Measurements from ENCODE around the gene MET. TPM values are rescaled to one million over a fixed set of nuclear protein-coding genes. Genes with fewer than 3 reads are reported as not detected.

Gene MET
- total RNA-seq, 6 donors from 2014 or later, result 32.4 to 114 (median 82.2) TPM

GRCh38 chr7:116780521-116780920, 108.5 kb downstream of the MET start:
- DNase-seq, result no peak
- H3K4me1 ChIP-seq, result peaks cover 0 to 14% (median 13%) of the 10 kb centered on the region in 4 donors
- peak overlapping the region in 1 of 4 donors; percentile 22 for H3K27ac ChIP-seq
- TF ChIP-seq EP300 (IDR thresholded peaks at IDR 0.05), result no peak
- TF ChIP-seq POLR2A (IDR thresholded peaks at IDR 0.05), result no peak
- no peak for TF ChIP-seq POLR2AphosphoS5 (IDR thresholded peaks at IDR 0.05)
- no peak for TF ChIP-seq CTCF (IDR thresholded peaks at IDR 0.05)
- 60 to 75% methylated on average over 1 of the region's 1 CpG for WGBS, 2 donors
- H3K9me3 ChIP-seq, result no peaks in the 10 kb centered on the region
- peak; percentile 9 to 13 for ATAC-seq (ENCODE audit: low FRiP score in 2 of 2)
- no peaks in the 10 kb centered on the region for H3K36me3 ChIP-seq
- H3K27me3 ChIP-seq, result no peaks in the 10 kb centered on the region
- no peak overlapping the region for H3K4me3 ChIP-seq

GRCh38 chr7:116780966-116781365, 109.0 kb downstream of the MET start:
- Histone ChIP-seq H3K4me1 (peaks cover 0 to 14% (median 12%) of the 10 kb centered on the region in 4 donors), H3K4me3 (no peak overlapping the region), H3K9me3 (no peaks in the 10 kb centered on the region), H3K36me3 (no peaks in the 10 kb centered on the region), H3K27ac (peak overlapping the region in 1 of 4 donors; percentile 22), H3K27me3 (no peaks in the 10 kb centered on the region)
- WGBS, 2 donors, result 38 to 71% methylated on average over 1 of the region's 1 CpG
- no peak for TF ChIP-seq POLR2A (IDR thresholded peaks at IDR 0.05)
- ATAC-seq (ENCODE audit: low FRiP score in 2 of 2) (peak; percentile 45 to 79), DNase-seq (peak in 1 of 2 donors; percentile 75)

GRCh38 chr7:116781584-116781983, 109.6 kb downstream of the MET start:
- Histone ChIP-seq H3K4me1 (peaks cover 0 to 14% (median 12%) of the 10 kb centered on the region in 4 donors), H3K27ac (no peak overlapping the region), H3K36me3 (no peaks in the 10 kb centered on the region), H3K4me3 (no peak overlapping the region), H3K9me3 (no peaks in the 10 kb centered on the region), H3K27me3 (no peaks in the 10 kb centered on the region)
- TF ChIP-seq POLR2AphosphoS5 (IDR thresholded peaks at IDR 0.05), result no peak
- TF ChIP-seq POLR2A (IDR thresholded peaks at IDR 0.05), result no peak
- TF ChIP-seq EP300 (IDR thresholded peaks at IDR 0.05), result no peak
- no peak for TF ChIP-seq CTCF (IDR thresholded peaks at IDR 0.05)
- DNase-seq, result no peak
- ATAC-seq (ENCODE audit: low FRiP score in 2 of 2), result no peak
- 82 to 89% methylated on average over 2 of the region's 2 CpGs for WGBS, 2 donors

GRCh38 chr7:116782177-116782711, 110.2 kb downstream of the MET start:
- Histone ChIP-seq H3K4me3 (no peak overlapping the region), H3K27ac (no peak overlapping the region), H3K27me3 (no peaks in the 10 kb centered on the region), H3K4me1 (peaks cover 0 to 14% (median 12%) of the 10 kb centered on the region in 4 donors), H3K9me3 (no peaks in the 10 kb centered on the region), H3K36me3 (no peaks in the 10 kb centered on the region)
- ATAC-seq (ENCODE audit: low FRiP score in 2 of 2) (no peak), DNase-seq (no peak)
- WGBS, 2 donors, result 26 to 43% methylated on average over 1 of the region's 1 CpG
- TF ChIP-seq POLR2A (IDR thresholded peaks at IDR 0.05) (no peak), EP300 (IDR thresholded peaks at IDR 0.05) (no peak), CTCF (IDR thresholded peaks at IDR 0.05) (no peak), POLR2AphosphoS5 (IDR thresholded peaks at IDR 0.05) (no peak)

- Histone ChIP-seq H3K36me3 (no peaks in the 10 kb centered on the region), H3K27ac (no peak overlapping the region), H3K9me3 (no peaks in the 10 kb centered on the region), H3K4me3 (no peak overlapping the region), H3K4me1 (peaks cover 0 to 18% (median 17%) of the 10 kb centered on the region in 4 donors), H3K27me3 (no peaks in the 10 kb centered on the region)
- 86 to 93% methylated on average over 4 of the region's 4 CpGs for WGBS, 2 donors
- ATAC-seq (ENCODE audit: low FRiP score in 2 of 2) (no peak), DNase-seq (no peak)
- TF ChIP-seq EP300 (IDR thresholded peaks at IDR 0.05) (no peak), POLR2A (IDR thresholded peaks at IDR 0.05) (no peak), POLR2AphosphoS5 (IDR thresholded peaks at IDR 0.05) (no peak), CTCF (IDR thresholded peaks at IDR 0.05) (no peak)
Observed at GRCh38 chr7:116783666-116784318, 111.8 kb downstream of the MET start.
